Right lobe of liver (tissue), 6 donors: ENCODE data around the gene PIGR. TPM values are rescaled to one million over a fixed set of nuclear protein-coding genes. Genes with fewer than 3 reads are reported as not detected.

Experiments
- ATAC-seq, 4 donors: fragments of 200-7000 bp; cut with Tn5 transposase; one replicate each; pipeline ENCODE4 v1.9.1; 2020; ENCODE audit warnings: mild to moderate bottlenecking in 4 of 4, moderate library complexity in 4 of 4
- DNase-seq, 3 donors: peaks; one replicate each; pipeline ENCODE4 v3.0.0-alpha.2; 2020
- H3K27ac ChIP-seq, 3 donors: fragments of 200-600 bp; one replicate each; pipeline ENCODE4 v1.8.0; 2022
- H3K27me3 ChIP-seq, 2 donors: fragments of 200-600 bp; one replicate each; pipeline ENCODE4 v1.8.0; 2022
- H3K36me3 ChIP-seq, 4 donors: fragments of 200-600 bp; sonication (generic) in 1 of 4; one replicate each; pipeline versions ENCODE4 v1.5.1 to v1.8.0; 2017 to 2022; ENCODE audit warnings: control low read depth in 1 of 4
- H3K4me1 ChIP-seq, 4 donors: fragments of 200-600 bp; sonication (generic) in 1 of 4; one replicate each; pipeline versions ENCODE4 v1.5.1 to v1.8.0; 2017 to 2022; ENCODE audit warnings: control low read depth in 1 of 4
- H3K4me3 ChIP-seq, 3 donors: fragments of 200-600 bp; one replicate each; pipeline ENCODE4 v1.8.0; 2022
- H3K9me3 ChIP-seq, 4 donors: fragments of 200-600 bp; sonication (generic) in 1 of 4; one replicate each; pipeline versions ENCODE4 v1.5.1 to v1.8.0; 2017 to 2022; ENCODE audit warnings: control low read depth in 1 of 4
- POLR2A ChIP-seq: fragments of 450-650 bp; IDR thresholded peaks from one replicate; pipeline ENCODE4 v1.6.1; 2017; ENCODE audit warnings: antibody characterized with exemption, mild to moderate bottlenecking
- WGBS: methylation state at CpG from one replicate; pipeline ENCODE4 v1.1.6; 2018; ENCODE audit warnings: low coverage, low lambda C conversion rate; ENCODE audit not compliant: insufficient coverage; ENCODE audit errors: missing lambda C conversion rate; 5-methylcytosine and 5-hydroxymethylcytosine counted together
- intact Hi-C, 2 donors: fragments of 100-400 bp; cut with DNase I; formaldehyde crosslinking; loops; one replicate each; pipeline versions ENCODE4 v1.11.2 to v1.14.1; 2022
- total RNA-seq, 6 experiments: library from RNA; depleted of rRNA in 2 of 6; stranded (reverse); fragments of >200 nt in 2 of 6; fragmentation: NEBNext Ultra II Directional in 3 of 6; extraction: Animal tissue kit (Norgen Biotek cat#: 25700) in 3 of 6; gene quantifications; one replicate each; pipeline versions ENCODE4 v1.1.0 to v1.2.4, GENCODE V29; 2016 to 2023
- TF ChIP-seq, protein P1 (sequence below), 4 donors: fragments of 200-600 bp in 3 of 4; fragments of 450-650 bp in 1 of 4; IDR thresholded peaks; one replicate each; pipeline versions ENCODE4 v1.5.1 to v1.8.0; 2016 to 2022; ENCODE audit warnings: antibody characterized with exemption in 4 of 4, mild to moderate bottlenecking in 2 of 4
- donor health status: DM: no; HTN: yes; CAD: no.
- donor health status: DM: no; HTN: no; CAD: no.
- donor health status: DM: no; HTN: no; CAD: no.
- donor health status: DM: no; HTN: yes; CAD: no.
- donor health status: DM: no; HTN: yes; CAD: no.

Gene PIGR
- total RNA-seq, 6 experiments from 2014 or later = 20.6 to 134 (median 85.1) TPM

DNA sequence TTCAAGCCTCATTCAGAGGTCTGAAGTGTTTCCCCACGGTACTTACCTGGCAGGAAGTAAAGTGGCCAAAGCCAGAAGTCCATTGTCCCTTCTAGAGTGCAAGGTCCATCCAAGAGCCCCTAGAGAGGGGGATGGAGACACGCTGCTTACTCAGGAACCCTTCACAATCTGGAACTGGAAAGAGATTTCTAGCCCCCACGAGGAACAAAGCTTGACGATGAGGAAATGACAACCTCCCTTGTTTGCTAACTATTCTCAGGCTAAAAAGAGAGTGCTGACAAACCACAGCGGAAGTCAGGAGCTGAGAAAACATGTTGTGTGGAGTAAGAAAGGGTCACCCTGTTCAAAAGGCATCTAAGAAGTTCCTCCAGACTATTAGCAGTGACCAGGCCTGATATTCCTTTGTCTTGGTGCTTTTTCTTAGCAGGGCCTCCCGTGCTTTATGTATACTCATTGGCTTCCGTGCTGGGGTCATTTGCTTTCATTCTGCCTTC, 24.4 kb downstream of the PIGR start, which contains the start of gene FCMR:
FCMR (minus strand) TSS at position 170 of the 494 bp plus-strand sequence; CDS start at position 83, 87 bp downstream.
- WGBS = 17% methylated on average over 6 of the region's 7 CpGs
- Histone ChIP-seq H3K36me3 (no peaks in the 10 kb centered on the region), H3K27ac (peak within 1 kb of the TSS; percentile 49 to 67 (median 65)), H3K9me3 (no peaks in the 10 kb centered on the region), H3K27me3 (no peaks in the 10 kb centered on the region), H3K4me1 (peaks cover 0 to 18% (median 0%) of the 10 kb centered on the region in 4 donors), H3K4me3 (no peak within 1 kb of the TSS)
- TF ChIP-seq, protein P1, sequence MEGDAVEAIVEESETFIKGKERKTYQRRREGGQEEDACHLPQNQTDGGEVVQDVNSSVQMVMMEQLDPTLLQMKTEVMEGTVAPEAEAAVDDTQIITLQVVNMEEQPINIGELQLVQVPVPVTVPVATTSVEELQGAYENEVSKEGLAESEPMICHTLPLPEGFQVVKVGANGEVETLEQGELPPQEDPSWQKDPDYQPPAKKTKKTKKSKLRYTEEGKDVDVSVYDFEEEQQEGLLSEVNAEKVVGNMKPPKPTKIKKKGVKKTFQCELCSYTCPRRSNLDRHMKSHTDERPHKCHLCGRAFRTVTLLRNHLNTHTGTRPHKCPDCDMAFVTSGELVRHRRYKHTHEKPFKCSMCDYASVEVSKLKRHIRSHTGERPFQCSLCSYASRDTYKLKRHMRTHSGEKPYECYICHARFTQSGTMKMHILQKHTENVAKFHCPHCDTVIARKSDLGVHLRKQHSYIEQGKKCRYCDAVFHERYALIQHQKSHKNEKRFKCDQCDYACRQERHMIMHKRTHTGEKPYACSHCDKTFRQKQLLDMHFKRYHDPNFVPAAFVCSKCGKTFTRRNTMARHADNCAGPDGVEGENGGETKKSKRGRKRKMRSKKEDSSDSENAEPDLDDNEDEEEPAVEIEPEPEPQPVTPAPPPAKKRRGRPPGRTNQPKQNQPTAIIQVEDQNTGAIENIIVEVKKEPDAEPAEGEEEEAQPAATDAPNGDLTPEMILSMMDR (IDR thresholded peaks at IDR 0.05) = no peak
- no peak for TF ChIP-seq POLR2A
- intact Hi-C loops = no loop called here
- no peak for DNase-seq
- ATAC-seq = peak; percentile 59 to 63 (median 61)

DNA sequence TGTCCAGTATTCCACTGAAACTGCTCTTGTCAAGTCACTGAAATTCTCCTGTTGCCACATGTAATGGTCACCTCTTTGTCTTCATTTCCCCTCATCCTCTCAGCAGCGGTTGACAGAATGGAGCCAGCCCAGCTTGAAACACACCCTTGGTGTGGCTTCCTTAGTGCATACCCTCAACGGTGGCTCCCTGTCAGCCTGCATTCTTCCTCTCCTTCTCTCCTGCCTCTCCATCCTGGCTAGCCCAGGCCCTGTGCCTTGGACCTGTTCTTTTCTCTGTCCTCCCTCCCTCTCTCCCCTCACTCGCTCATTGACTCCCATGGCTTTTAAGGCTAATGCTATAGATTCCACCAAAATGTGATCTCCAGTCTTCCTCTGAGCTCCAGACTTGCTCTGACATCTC, 28.2 kb downstream of the PIGR start:
- WGBS = 71% methylated on average over 3 of the region's 3 CpGs
- intact Hi-C loops = loop anchor here (10.0 kb wide), 4 partner anchors 53 to 443 kb away; partner anchors contain the start of genes DYRK3 (in 1 of the 2), IKBKE (in 1 of the 2) and IL20 (in 1 of the 2)

GRCh38 chr1:206916000-206916709, 30.1 kb downstream of the PIGR start:
- TF ChIP-seq, protein P1 (IDR thresholded peaks at IDR 0.05) = no peak
- TF ChIP-seq POLR2A = no peak
- H3K4me1 ChIP-seq = no peaks in the 10 kb centered on the region
- 38% methylated on average over 6 of the region's 8 CpGs for WGBS
- intact Hi-C loops = loop anchor here (10.0 kb wide), 4 partner anchors 51 to 441 kb away; partner anchors contain the start of genes DYRK3 (in 1 of the 2), IKBKE (in 1 of the 2) and IL20 (in 1 of the 2)
- H3K9me3 ChIP-seq = no peaks in the 10 kb centered on the region
- H3K27ac ChIP-seq = no peak overlapping the region
- DNase-seq = no peak
- no peaks in the 10 kb centered on the region for H3K36me3 ChIP-seq
- H3K27me3 ChIP-seq = no peaks in the 10 kb centered on the region
- H3K4me3 ChIP-seq = no peak overlapping the region
- ATAC-seq = no peak

More for the DNA sequence above, 28.2 kb downstream of the PIGR start:
- Histone ChIP-seq H3K27ac (no peak overlapping the region), H3K4me1 (peaks cover 0 to 6% (median 0%) of the 10 kb centered on the region in 4 donors), H3K27me3 (no peaks in the 10 kb centered on the region), H3K36me3 (no peaks in the 10 kb centered on the region), H3K4me3 (no peak overlapping the region), H3K9me3 (no peaks in the 10 kb centered on the region)
- no peak for DNase-seq
- TF ChIP-seq, protein P1 (IDR thresholded peaks at IDR 0.05) = no peak
- ATAC-seq = no peak

GRCh38 chr1:206915030-206915735, 31.1 kb downstream of the PIGR start:
- Histone ChIP-seq H3K4me1 (no peaks in the 10 kb centered on the region), H3K27ac (no peak overlapping the region), H3K4me3 (no peak overlapping the region), H3K9me3 (no peaks in the 10 kb centered on the region), H3K36me3 (no peaks in the 10 kb centered on the region), H3K27me3 (no peaks in the 10 kb centered on the region)
- intact Hi-C loops = loop anchor here (10.0 kb wide), 4 partner anchors 50 to 440 kb away; partner anchors contain the start of genes DYRK3 (in 1 of the 2), IKBKE (in 1 of the 2) and IL20 (in 1 of the 2)
- no peak for DNase-seq
- no peak for ATAC-seq
- 70% methylated on average over 14 of the region's 15 CpGs for WGBS
- no peak for TF ChIP-seq POLR2A
- TF ChIP-seq, protein P1 (IDR thresholded peaks at IDR 0.05) = no peak
